ENCODE results near the gene FAM187B.

FAM187B gene

GRCh38 chr19:35253316-35254286 lies 25.1 kb upstream of the FAM187B start:
- H3K4me3 ChIP-seq (ENCODE audit: low read depth, low read length) = no peak overlapping the region
- in situ Hi-C loops (cut with HindIII; ENCODE audit: low sequenced_read_pairs) = no loop called here
- no peak for DNase-seq (ENCODE audit: low read depth, low spot score)
- TF ChIP-seq, protein P1, sequence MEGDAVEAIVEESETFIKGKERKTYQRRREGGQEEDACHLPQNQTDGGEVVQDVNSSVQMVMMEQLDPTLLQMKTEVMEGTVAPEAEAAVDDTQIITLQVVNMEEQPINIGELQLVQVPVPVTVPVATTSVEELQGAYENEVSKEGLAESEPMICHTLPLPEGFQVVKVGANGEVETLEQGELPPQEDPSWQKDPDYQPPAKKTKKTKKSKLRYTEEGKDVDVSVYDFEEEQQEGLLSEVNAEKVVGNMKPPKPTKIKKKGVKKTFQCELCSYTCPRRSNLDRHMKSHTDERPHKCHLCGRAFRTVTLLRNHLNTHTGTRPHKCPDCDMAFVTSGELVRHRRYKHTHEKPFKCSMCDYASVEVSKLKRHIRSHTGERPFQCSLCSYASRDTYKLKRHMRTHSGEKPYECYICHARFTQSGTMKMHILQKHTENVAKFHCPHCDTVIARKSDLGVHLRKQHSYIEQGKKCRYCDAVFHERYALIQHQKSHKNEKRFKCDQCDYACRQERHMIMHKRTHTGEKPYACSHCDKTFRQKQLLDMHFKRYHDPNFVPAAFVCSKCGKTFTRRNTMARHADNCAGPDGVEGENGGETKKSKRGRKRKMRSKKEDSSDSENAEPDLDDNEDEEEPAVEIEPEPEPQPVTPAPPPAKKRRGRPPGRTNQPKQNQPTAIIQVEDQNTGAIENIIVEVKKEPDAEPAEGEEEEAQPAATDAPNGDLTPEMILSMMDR (IDR thresholded peaks at IDR 0.05; ENCODE audit: low read depth, low read length) = no peak

GRCh38 chr19:35251456-35251855 lies 22.9 kb upstream of the FAM187B start:
- in situ Hi-C loops (cut with HindIII; ENCODE audit: low sequenced_read_pairs) = no loop called here
- no peak overlapping the region for H3K4me3 ChIP-seq (ENCODE audit: low read depth, low read length)
- TF ChIP-seq, protein P1 (IDR thresholded peaks at IDR 0.05; ENCODE audit: low read depth, low read length) = no peak
- DNase-seq (ENCODE audit: low read depth, low spot score) = no peak

DNA sequence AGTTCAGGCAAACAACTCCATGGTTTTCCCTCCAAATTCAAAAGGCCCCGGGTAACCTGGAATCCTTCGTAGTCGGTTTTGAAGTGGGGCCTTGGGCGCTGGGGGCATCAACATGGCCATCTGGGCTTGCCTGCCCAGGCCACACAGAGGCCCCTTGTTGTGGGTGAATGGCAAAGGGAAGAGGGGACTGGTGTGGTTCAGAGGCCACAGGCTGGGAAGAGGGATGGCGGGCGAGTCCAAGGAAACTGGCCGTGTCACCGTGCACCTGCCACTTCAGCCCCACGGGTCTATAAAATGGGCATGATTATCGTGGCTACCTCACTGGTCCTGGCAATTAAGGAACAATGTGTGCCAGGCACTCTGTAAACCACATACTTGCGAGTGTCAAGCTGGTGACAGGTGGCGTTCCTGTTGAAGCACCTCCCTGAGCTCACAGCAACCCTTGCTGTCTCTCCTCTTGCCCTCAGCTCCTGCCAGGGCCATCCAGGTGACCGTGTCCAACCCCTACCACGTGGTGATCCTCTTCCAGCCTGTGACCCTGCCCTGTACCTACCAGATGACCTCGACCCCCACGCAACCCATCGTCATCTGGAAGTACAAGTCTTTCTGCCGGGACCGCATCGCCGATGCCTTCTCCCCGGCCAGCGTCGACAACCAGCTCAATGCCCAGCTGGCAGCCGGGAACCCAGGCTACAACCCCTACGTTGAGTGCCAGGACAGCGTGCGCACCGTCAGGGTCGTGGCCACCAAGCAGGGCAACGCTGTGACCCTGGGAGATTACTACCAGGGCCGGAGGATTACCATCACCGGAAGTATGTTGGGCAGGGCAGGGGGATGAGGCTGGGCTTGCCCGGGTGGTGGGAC lies 21.5 kb upstream of the FAM187B start:
- DNase-seq (ENCODE audit: low read depth, low spot score) = no peak
- H3K4me3 ChIP-seq (ENCODE audit: low read depth, low read length) = no peak overlapping the region
- TF ChIP-seq, protein P1 (IDR thresholded peaks at IDR 0.05; ENCODE audit: low read depth, low read length) = no peak
- in situ Hi-C loops (cut with HindIII; ENCODE audit: low sequenced_read_pairs) = no loop called here

DNA sequence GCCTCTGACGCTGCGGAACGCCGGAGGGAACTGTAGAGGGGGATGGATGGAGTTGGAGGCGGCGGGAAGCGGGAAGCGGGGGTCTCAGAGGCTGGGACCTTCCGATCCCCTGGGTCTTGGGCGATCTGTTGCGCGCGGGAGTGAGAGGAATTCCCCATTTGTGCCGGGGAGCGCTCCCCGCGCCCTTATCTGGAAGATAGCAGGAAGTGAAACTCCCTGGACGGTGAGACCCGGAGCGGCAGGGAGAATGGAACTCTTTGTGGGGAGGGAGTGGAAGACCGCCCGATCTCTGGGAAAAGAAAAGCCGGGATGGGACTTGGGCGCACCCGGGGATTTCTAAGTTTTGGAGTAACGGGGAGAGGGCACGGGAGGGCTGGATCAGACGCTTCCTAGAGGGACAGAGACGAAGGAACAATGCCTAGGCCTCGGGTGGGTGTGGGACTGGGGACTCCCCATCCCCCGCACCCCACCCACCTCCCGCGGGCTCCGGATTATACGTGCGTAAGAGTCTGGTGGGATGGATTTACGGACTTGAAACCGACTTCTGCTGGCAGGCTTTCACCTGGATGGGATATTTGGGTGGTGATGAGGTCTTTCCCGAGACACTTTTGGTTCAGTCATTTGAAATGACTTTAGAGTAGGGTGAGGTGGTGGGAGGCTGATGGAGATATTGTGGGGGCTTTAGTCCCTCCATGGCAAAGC lies 20.8 kb upstream of the FAM187B start:
- no peak for DNase-seq (ENCODE audit: low read depth, low spot score)
- H3K4me3 ChIP-seq (ENCODE audit: low read depth, low read length) = no peak overlapping the region
- in situ Hi-C loops (cut with HindIII; ENCODE audit: low sequenced_read_pairs) = no loop called here
- TF ChIP-seq, protein P1 (IDR thresholded peaks at IDR 0.05; ENCODE audit: low read depth, low read length) = no peak

DNA sequence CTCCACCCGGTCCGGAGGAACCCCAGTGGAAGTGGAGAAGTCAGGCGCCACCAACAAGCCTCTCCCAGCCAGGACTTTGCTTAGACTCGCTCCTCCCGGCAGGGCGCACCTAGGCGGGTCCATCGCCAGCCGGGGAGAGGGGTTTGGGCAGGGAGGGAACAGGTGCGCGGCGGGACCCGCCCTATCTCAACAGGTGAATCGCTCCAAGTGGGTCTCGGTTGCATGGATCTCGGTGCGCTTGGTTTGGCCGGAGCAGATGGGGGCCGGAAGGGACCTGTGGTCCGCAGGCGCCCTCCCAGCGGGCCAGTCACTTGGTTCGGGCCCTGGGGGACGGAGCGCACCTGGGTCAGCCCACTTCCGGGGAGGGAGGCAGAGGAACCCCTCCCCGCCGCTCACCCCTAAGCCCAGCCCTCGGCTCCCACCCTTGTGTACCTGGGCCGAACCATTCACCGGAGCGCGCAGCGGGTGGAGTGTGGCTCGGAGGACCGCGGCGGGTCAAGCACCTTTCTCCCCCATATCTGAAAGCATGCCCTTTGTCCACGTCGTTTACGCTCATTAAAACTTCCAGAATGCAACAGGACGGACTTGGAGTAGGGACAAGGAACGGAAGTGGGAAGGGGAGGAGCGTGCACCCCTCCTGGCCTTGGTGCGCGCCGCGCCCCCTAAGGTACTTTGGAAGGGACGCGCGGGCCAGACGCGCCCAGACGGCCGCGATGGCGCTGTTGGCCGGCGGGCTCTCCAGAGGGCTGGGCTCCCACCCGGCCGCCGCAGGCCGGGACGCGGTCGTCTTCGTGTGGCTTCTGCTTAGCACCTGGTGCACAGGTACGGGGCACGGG lies 20.0 kb upstream of the FAM187B start, which contains the start of gene LSR:
TSS of gene LSR (plus strand) at position 693 of the 836 bp plus-strand sequence. CDS start at position 714, 21 bp downstream.
- in situ Hi-C loops (cut with HindIII; ENCODE audit: low sequenced_read_pairs) = no loop called here
- TF ChIP-seq, protein P1 (IDR thresholded peaks at IDR 0.05; ENCODE audit: low read depth, low read length) = no peak
- DNase-seq (ENCODE audit: low read depth, low spot score) = no peak
- no peak within 1 kb of the TSS for H3K4me3 ChIP-seq (ENCODE audit: low read depth, low read length)
